K562 (cell line): ENCODE measurements around the gene CRHR2. TPM values are rescaled to one million over a fixed set of nuclear protein-coding genes. Genes with fewer than 3 reads are reported as not detected.

Source experiments
- FOXP4 ChIP-seq: sonication (generic); formaldehyde crosslinking; IDR thresholded peaks from 2 replicates; pipeline ENCODE4 v1.8.0; 2022; ENCODE audit warnings: mild to moderate bottlenecking, missing genetic modification reagents, borderline replicate concordance
- NFXL1 ChIP-seq: fragments of 450-650 bp; formaldehyde crosslinking; IDR thresholded peaks from 2 replicates; pipeline ENCODE4 v1.4.0; 2021; ENCODE audit warnings: mild to moderate bottlenecking
- NR1H2 ChIP-seq: sonication (generic); formaldehyde crosslinking; IDR thresholded peaks from 2 replicates; pipeline ENCODE4 v1.4.0; 2020; ENCODE audit warnings: mild to moderate bottlenecking, missing genetic modification reagents
- NR3C1 ChIP-seq: sonication (generic); formaldehyde crosslinking; IDR thresholded peaks from 2 replicates; pipeline ENCODE4 v1.8.1; 2022; ENCODE audit warnings: missing genetic modification reagents
- SP1 ChIP-seq: sonication (generic); formaldehyde crosslinking; IDR thresholded peaks from 2 replicates; pipeline ENCODE4 v1.8.1; 2022; ENCODE audit warnings: mild to moderate bottlenecking, missing genetic modification reagents
- SPI1 ChIP-seq: IDR thresholded peaks from 2 replicates; pipeline ENCODE4 v1.6.1; 2011; ENCODE audit warnings: low read depth, low read length, control low read depth, borderline replicate concordance
- SRSF1 ChIP-seq: fragments of 200-400 bp; formaldehyde crosslinking; IDR thresholded peaks from 2 replicates; pipeline ENCODE4 v1.6.1; 2017; ENCODE audit warnings: mild to moderate bottlenecking, low read depth, low read length, moderate library complexity
- UBTF ChIP-seq, 2 experiments: IDR thresholded peaks; 2 replicates each; pipeline ENCODE4 v1.6.1; 2012; ENCODE audit warnings: improper control_type of control experiment in 2 of 2, low read depth in 2 of 2, low read length in 2 of 2, borderline replicate concordance in 1 of 2
- polyA plus RNA-seq, 8 experiments: library from polyadenylated mRNA; depleted of rRNA in 4 of 8; stranded (reverse) in 5 of 8; unstranded in 3 of 8; fragments of >200 nt; fragmentation: Nextera tagmentation in 2 of 8; fragmentation: Illumina TruSeq in 1 of 8; extraction: Ambion mirVana in 2 of 8; extraction: Trizol in 1 of 8; gene quantifications; 2 replicates each; pipeline versions ENCODE4 v1.2.1 to v1.2.3, GENCODE V29; 2011 to 2014; ENCODE audit warnings: inconsistent platforms in 1 of 8, missing spikeins in 1 of 8
- total RNA-seq, 7 experiments: library from RNA; depleted of rRNA in 6 of 7; stranded (reverse); fragments of >200 nt in 6 of 7; fragmentation: Illumina TruSeq in 2 of 7; extraction: Trizol in 2 of 7; gene quantifications; 2 replicates each; pipeline versions ENCODE4 v1.2.1 to v1.2.3, GENCODE V29; 2011 to 2021; ENCODE audit warnings: low replicate concordance in 1 of 7
- TF ChIP-seq, protein P1 (sequence below): sonication (generic); formaldehyde crosslinking; IDR thresholded peaks from 2 replicates; pipeline ENCODE4 v1.8.1; 2022; ENCODE audit warnings: missing genetic modification reagents

The CRHR2 gene
- total and polyA plus RNA-seq, 9 of the 15 experiments (the other 6 are each of a cell fraction or from before 2014, with no cell fraction given): not detected

DNA sequence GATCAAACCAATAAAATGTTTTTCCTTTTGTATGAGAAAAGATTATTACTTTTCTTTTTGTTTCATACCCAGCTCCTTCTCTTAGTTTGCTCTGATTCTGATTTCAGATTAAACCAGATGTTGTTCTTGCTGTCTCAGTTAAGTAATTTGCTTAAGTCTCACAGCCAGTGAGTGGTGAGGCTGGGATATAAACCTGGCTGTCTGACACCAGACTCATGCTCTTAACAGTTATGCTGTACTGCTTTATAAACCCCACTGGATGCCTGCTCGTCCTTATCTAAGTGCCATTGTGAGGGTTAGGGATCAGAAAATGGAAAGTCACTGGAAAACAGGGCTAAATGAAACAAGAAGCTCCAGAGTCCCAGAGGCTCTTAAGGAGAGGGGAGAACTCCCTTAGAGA is 63.3 kb downstream of the CRHR2 start (continued):
- TF ChIP-seq UBTF (IDR thresholded peaks at IDR 0.05; ENCODE audit: borderline replicate concordance in 1 of 2, low read depth in 2 of 2, low read length in 2 of 2) (no peak), NFXL1 (no peak), NR3C1 (CRISPR knock-in tag) (no peak), FOXP4 (CRISPR knock-in tag) (no peak), SRSF1 (no peak), NR1H2 (CRISPR knock-in tag) (no peak), SPI1 (no peak), SP1 (CRISPR knock-in tag) (no peak)
- TF ChIP-seq, protein P1, sequence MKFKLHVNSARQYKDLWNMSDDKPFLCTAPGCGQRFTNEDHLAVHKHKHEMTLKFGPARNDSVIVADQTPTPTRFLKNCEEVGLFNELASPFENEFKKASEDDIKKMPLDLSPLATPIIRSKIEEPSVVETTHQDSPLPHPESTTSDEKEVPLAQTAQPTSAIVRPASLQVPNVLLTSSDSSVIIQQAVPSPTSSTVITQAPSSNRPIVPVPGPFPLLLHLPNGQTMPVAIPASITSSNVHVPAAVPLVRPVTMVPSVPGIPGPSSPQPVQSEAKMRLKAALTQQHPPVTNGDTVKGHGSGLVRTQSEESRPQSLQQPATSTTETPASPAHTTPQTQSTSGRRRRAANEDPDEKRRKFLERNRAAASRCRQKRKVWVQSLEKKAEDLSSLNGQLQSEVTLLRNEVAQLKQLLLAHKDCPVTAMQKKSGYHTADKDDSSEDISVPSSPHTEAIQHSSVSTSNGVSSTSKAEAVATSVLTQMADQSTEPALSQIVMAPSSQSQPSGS (CRISPR knock-in tag): no peak
